ENCODE data around the gene C4orf33. TPM values are rescaled to one million over a fixed set of nuclear protein-coding genes. Genes with fewer than 3 reads are reported as not detected.

C4orf33 gene
- total RNA-seq, 3 donors from 2014 or later: 11.1 to 29.3 (median 12.0) TPM

DNA sequence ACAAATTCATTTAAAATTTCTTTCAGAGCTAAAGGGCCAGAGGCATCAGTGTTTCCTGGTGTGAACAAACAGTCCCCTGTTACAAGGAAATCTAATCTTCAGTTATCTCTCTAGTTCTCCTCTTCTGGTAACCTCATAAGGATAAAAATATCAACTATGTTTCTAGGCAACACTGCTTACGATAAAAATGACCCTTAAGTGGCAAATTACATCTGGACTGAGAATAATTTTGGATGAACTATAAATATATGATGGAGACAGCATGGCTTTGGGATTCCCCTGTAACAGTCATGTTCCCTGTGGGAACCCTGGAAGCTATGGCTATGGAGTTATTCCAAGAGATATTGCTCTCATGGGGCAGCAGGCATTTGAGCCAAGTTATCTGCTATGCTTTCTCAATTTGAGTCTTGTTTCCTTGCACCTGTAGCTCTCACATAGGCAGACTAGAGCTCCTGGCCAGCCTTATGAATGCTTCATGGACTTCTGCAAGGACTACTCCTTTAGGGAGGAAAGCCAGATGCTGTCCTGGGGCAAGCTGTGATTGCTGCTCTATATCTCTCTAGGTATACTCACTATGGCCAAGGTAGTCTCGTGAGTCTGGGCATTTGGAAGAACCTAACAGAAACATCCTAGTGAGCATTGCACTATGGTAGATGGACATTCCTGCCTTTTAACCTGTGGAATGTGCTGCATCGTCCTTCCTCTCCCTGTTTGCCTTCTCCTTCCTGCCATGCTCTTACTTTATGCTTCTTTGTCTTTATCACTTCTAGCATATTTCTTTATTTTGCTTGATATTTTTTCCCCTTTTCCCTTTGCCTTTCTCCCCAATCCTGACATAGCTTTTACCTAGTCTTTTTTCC lies 14.2 kb downstream of the C4orf33 start:
- peaks cover 4% of the 10 kb centered on the region for H3K36me3 ChIP-seq
- TF ChIP-seq CTCF (IDR thresholded peaks at IDR 0.05) (no peak), POLR2A (IDR thresholded peaks at IDR 0.05) (no peak), POLR2AphosphoS5 (IDR thresholded peaks at IDR 0.05) (no peak)
- no peak for DNase-seq (ENCODE audit: low spot score in 2 of 2)
- no peaks in the 10 kb centered on the region for H3K27me3 ChIP-seq
- no peaks in the 10 kb centered on the region for H3K4me1 ChIP-seq
- no peak overlapping the region for H3K27ac ChIP-seq
- no peak overlapping the region for H3K4me3 ChIP-seq
- no peaks in the 10 kb centered on the region for H3K9me3 ChIP-seq
- intact Hi-C loops (cut with DNase I; ENCODE audit: low total_unique reads): no loop called here

DNA sequence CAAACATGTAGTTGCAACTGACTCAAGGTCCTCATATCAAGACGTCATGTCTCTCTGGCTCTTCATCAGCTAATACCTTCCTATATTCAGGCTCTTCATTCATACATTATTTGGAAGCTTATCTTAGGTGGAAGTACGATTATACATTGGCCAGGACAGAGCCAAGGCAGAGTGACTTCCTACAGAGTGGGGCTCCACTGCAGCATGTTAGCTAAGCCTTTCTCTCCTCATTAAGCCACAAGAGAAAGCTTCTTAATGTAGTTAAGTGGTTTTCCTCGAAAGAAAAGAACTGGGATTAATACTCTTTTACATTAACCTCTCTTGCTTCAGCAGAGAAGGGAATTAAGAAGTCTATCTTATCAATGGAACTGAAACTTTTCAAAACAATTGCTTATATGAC lies 15.0 kb downstream of the C4orf33 start:
- TF ChIP-seq CTCF (IDR thresholded peaks at IDR 0.05): no peak
- Histone ChIP-seq H3K36me3 (peaks cover 4% of the 10 kb centered on the region), H3K9me3 (no peaks in the 10 kb centered on the region), H3K4me3 (no peak overlapping the region), H3K27ac (no peak overlapping the region), H3K27me3 (no peaks in the 10 kb centered on the region), H3K4me1 (no peaks in the 10 kb centered on the region)
- intact Hi-C loops (cut with DNase I; ENCODE audit: low total_unique reads): no loop called here
- DNase-seq (ENCODE audit: low spot score in 2 of 2): no peak

GRCh38 chr4:129111919-129112318 lies 16.0 kb downstream of the C4orf33 start:
- DNase-seq (ENCODE audit: low spot score in 2 of 2): no peak
- intact Hi-C loops (cut with DNase I; ENCODE audit: low total_unique reads): no loop called here
- no peak overlapping the region for H3K4me3 ChIP-seq

GRCh38 chr4:129113434-129113833 lies 17.5 kb downstream of the C4orf33 start:
- Histone ChIP-seq H3K27me3 (no peaks in the 10 kb centered on the region), H3K4me1 (no peaks in the 10 kb centered on the region), H3K4me3 (no peak overlapping the region), H3K27ac (no peak overlapping the region), H3K9me3 (no peaks in the 10 kb centered on the region), H3K36me3 (peaks cover 4% of the 10 kb centered on the region)
- no peak for DNase-seq (ENCODE audit: low spot score in 2 of 2)
- intact Hi-C loops (cut with DNase I; ENCODE audit: low total_unique reads): no loop called here
- TF ChIP-seq POLR2A (IDR thresholded peaks at IDR 0.05) (no peak), CTCF (IDR thresholded peaks at IDR 0.05) (no peak), POLR2AphosphoS5 (IDR thresholded peaks at IDR 0.05) (no peak)

More at GRCh38 chr4:129111919-129112318, 16.0 kb downstream of the C4orf33 start:
- Histone ChIP-seq H3K36me3 (peaks cover 4% of the 10 kb centered on the region), H3K27me3 (no peaks in the 10 kb centered on the region), H3K4me1 (no peaks in the 10 kb centered on the region), H3K27ac (no peak overlapping the region), H3K9me3 (no peaks in the 10 kb centered on the region)
- TF ChIP-seq POLR2AphosphoS5 (IDR thresholded peaks at IDR 0.05) (no peak), CTCF (IDR thresholded peaks at IDR 0.05) (no peak), POLR2A (IDR thresholded peaks at IDR 0.05) (no peak)

GRCh38 chr4:129113919-129114318 lies 18.0 kb downstream of the C4orf33 start:
- no peak for TF ChIP-seq POLR2A (IDR thresholded peaks at IDR 0.05)
- TF ChIP-seq POLR2AphosphoS5 (IDR thresholded peaks at IDR 0.05): no peak
- TF ChIP-seq CTCF (IDR thresholded peaks at IDR 0.05): no peak
- no peaks in the 10 kb centered on the region for H3K9me3 ChIP-seq
- no peak overlapping the region for H3K27ac ChIP-seq
- peaks cover 4% of the 10 kb centered on the region for H3K36me3 ChIP-seq
- DNase-seq (ENCODE audit: low spot score in 2 of 2): no peak
- H3K27me3 ChIP-seq: no peaks in the 10 kb centered on the region
- no peak overlapping the region for H3K4me3 ChIP-seq
- intact Hi-C loops (cut with DNase I; ENCODE audit: low total_unique reads): no loop called here
- H3K4me1 ChIP-seq: no peaks in the 10 kb centered on the region

All from breast epithelium (tissue), 4 donors.